A549 treated with dexamethasone at 1 μM for 4 hours (cell line): ENCODE measurements around the gene ACADL. TPM values are rescaled to one million over a fixed set of nuclear protein-coding genes. Genes with fewer than 3 reads are reported as not detected.

ENCODE experiments used
- total RNA-seq: library from RNA; stranded (reverse); fragments of 200-300 nt; extraction: Qiagen RNA extraction; gene quantifications from 5 replicates; pipeline ENCODE4 v1.2.3, GENCODE V29; 2022

ACADL gene
- 0.06 to 0.14 TPM (median 0.07 TPM) in 3 of 5 replicates, not detected in the others for total RNA-seq

DNA sequence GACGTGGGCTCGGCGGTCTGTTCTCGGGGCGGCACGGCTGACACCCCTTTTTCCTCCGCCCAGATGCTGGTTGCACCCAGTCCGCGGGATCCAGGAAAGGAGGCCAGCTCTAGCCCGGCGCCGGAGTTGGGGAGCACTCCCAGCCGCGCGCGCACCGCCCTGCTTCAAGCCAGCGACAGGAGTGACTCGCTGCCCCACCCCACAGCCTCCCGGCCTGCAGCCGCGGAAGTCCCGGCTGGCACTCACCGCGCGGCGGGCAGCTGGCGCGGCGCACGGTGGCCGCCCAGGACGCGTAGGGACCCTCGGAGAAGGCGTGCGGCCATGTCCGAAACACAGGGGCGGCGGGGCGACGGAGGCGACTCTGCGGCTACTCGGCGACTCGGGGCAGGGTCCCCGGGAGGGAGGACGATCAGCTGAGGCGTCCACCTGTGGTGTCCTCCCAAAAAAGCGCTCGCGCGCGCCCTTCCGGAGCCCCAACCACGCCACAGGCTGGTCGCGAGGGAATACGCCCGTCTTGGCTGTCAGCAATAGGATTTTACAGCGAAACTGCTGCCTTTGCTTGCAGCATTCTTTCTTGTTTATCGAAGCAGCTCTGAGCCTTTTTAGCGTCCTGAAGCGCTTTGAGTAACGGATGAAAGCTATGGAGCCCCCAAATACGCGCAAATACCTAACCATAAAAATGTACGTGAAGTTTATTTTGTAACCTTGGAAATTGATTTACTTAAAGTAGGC is at the start of gene ACADL:
Gene ACADL (minus strand): TSS at position 507 of the 732 bp plus-strand sequence. CDS start 184 bp downstream, at position 323.

DNA sequence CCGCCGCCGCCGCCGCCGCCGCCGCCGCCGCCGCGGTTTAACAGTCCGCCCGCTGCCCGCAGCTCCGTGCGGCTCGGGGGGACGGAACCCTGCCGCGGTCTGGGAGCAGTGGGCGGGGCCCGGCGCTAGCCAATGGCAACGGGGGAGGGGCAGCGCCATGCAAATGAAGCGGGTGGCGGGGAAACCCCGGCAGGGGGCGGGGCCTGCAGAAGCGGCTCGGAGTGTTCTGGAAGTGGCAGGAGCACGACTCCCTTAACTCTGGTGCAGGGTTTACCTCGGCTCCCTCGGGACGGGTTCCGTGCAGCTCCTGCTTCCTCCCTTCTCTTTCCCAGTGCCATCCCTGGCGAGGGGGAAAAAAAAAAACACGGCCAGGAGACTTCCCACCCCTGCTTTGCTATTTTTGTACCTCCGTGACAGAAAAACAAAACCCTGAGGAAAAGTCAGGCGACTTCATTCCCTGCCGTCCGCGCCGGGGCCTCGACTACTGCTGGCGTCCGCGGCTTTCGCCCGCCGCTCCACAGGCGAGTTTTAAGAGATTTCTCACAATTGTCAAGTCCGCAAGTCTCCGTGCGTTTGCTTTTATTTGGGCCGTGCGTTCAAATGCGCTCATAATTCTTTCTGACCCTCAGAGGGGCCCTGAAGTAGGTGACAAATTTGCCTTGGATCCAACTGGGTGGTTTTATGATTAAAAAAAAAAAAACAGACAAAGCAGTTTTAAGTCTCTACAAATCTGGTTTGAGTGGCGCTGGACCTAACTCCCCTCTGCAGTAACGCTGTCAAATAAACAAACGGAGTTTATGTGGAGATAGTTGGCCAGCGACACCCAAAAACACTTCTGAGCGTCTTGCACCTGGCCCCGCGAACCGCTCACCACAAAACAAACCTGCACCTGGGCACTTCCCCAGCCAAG is 53.7 kb downstream of the ACADL start, which contains the start of gene KANSL1L:
Gene KANSL1L (minus strand): TSS at position 101 of the 910 bp plus-strand sequence. CDS start 16,827 bp downstream, outside the sequence.

Other genes with a start within 250 kb of the ACADL start
- gene RPE, start 222.8 kb downstream of the ACADL start, total RNA-seq: 57.4 to 68.8 TPM (median 64.6 TPM) in 5 replicates
- gene KANSL1L, start 54.0 kb downstream of the ACADL start, total RNA-seq: 0.52 to 1.1 TPM (median 0.67 TPM) in 5 replicates
- gene MYL1, start 89.7 kb upstream of the ACADL start, total RNA-seq: not detected in 5 replicates